ENCODE data around the gene EFCAB5.
"Not testable (repeated sequence)": the region's sequence is repeated elsewhere in the genome, so short reads cannot be mapped to it uniquely, and the experiment has no call there.

EFCAB5 gene

GRCh38 chr17:30002088-30002487, 60.7 kb downstream of the EFCAB5 start:
- TF ChIP-seq CTCF (IDR thresholded peaks at IDR 0.05; ENCODE audit: insufficient read depth, low read length, poor library complexity, severe bottlenecking) (no peak), EZH2phosphoT487 (conservative IDR thresholded peaks at IDR 0.05; ENCODE audit: low read length) (no peak)
- Histone ChIP-seq H2AFZ (ENCODE audit: low read depth, low read length, severe bottlenecking) (no peak overlapping the region), H3K79me2 (ENCODE audit: insufficient read depth, low read length) (no peaks in the 10 kb centered on the region), H3F3A (ENCODE audit: insufficient read depth) (no peaks in the 10 kb centered on the region), H3K9me3 (ENCODE audit: insufficient read depth, low read length) (no peaks in the 10 kb centered on the region), H3K4me3 (ENCODE audit: insufficient read depth, low read length, poor library complexity, severe bottlenecking) (no peak overlapping the region), H3K4me2 (ENCODE audit: low read depth, low read length, poor library complexity, severe bottlenecking) (no peak overlapping the region), H4K20me1 (ENCODE audit: low read depth, low read length) (no peaks in the 10 kb centered on the region), H3K36me3 (ENCODE audit: low read length) (no peaks in the 10 kb centered on the region), H3K9me2 (replicated peaks; ENCODE audit: insufficient read depth, low read length) (no peaks in the 10 kb centered on the region), H3K27me3 (ENCODE audit: low read length) (no peaks in the 10 kb centered on the region), H3K27ac (ENCODE audit: low read depth, low read length) (no peak overlapping the region), H3K9ac (ENCODE audit: low read length) (no peak overlapping the region)

GRCh38 chr17:30005709-30006320, 64.4 kb downstream of the EFCAB5 start:
- Histone ChIP-seq H2AFZ (ENCODE audit: low read depth, low read length, severe bottlenecking) (no peak overlapping the region), H3K9ac (ENCODE audit: low read length) (no peak overlapping the region), H3K27ac (ENCODE audit: low read depth, low read length) (no peak overlapping the region), H3K4me3 (ENCODE audit: insufficient read depth, low read length, poor library complexity, severe bottlenecking) (no peak overlapping the region), H3K27me3 (ENCODE audit: low read length) (no peaks in the 10 kb centered on the region), H4K20me1 (ENCODE audit: low read depth, low read length) (no peaks in the 10 kb centered on the region), H3K9me3 (ENCODE audit: insufficient read depth, low read length) (no peaks in the 10 kb centered on the region), H3K9me2 (replicated peaks; ENCODE audit: insufficient read depth, low read length) (no peaks in the 10 kb centered on the region), H3K79me2 (ENCODE audit: insufficient read depth, low read length) (no peaks in the 10 kb centered on the region), H3K4me2 (ENCODE audit: low read depth, low read length, poor library complexity, severe bottlenecking) (no peak overlapping the region), H3F3A (ENCODE audit: insufficient read depth) (no peaks in the 10 kb centered on the region), H3K36me3 (ENCODE audit: low read length) (no peaks in the 10 kb centered on the region)
- TF ChIP-seq EZH2phosphoT487 (conservative IDR thresholded peaks at IDR 0.05; ENCODE audit: low read length) (no peak), CTCF (IDR thresholded peaks at IDR 0.05; ENCODE audit: insufficient read depth, low read length, poor library complexity, severe bottlenecking) (no peak)

GRCh38 chr17:30011934-30012333, 70.5 kb downstream of the EFCAB5 start:
- not testable (repeated sequence) for H4K20me1 ChIP-seq (ENCODE audit: low read depth, low read length); H3K9ac ChIP-seq (ENCODE audit: low read length); H3K4me3 ChIP-seq (ENCODE audit: insufficient read depth, low read length, poor library complexity, severe bottlenecking); H3K9me2 ChIP-seq (replicated peaks; ENCODE audit: insufficient read depth, low read length); H3F3A ChIP-seq (ENCODE audit: insufficient read depth); H3K27me3 ChIP-seq (ENCODE audit: low read length); H2AFZ ChIP-seq (ENCODE audit: low read depth, low read length, severe bottlenecking); H3K79me2 ChIP-seq (ENCODE audit: insufficient read depth, low read length); H3K27ac ChIP-seq (ENCODE audit: low read depth, low read length); H3K9me3 ChIP-seq (ENCODE audit: insufficient read depth, low read length); H3K4me2 ChIP-seq (ENCODE audit: low read depth, low read length, poor library complexity, severe bottlenecking); H3K36me3 ChIP-seq (ENCODE audit: low read length)

- H3K9me3 ChIP-seq (ENCODE audit: insufficient read depth, low read length) = no peaks in the 10 kb centered on the region
- H2AFZ ChIP-seq (ENCODE audit: low read depth, low read length, severe bottlenecking) = no peak overlapping the region
- no peak overlapping the region for H3K4me3 ChIP-seq (ENCODE audit: insufficient read depth, low read length, poor library complexity, severe bottlenecking)
- peak overlapping the region; percentile 24 for H3K4me2 ChIP-seq (ENCODE audit: low read depth, low read length, poor library complexity, severe bottlenecking)
- H4K20me1 ChIP-seq (ENCODE audit: low read depth, low read length) = peaks cover 4% of the 10 kb centered on the region; the same call in 1 of the 2 replicates
- no peaks in the 10 kb centered on the region for H3K36me3 ChIP-seq (ENCODE audit: low read length)
- H3F3A ChIP-seq (ENCODE audit: insufficient read depth) = no peaks in the 10 kb centered on the region
- no peaks in the 10 kb centered on the region for H3K9me2 ChIP-seq (replicated peaks; ENCODE audit: insufficient read depth, low read length)
- TF ChIP-seq CTCF (IDR thresholded peaks at IDR 0.05; ENCODE audit: insufficient read depth, low read length, poor library complexity, severe bottlenecking) (peak; percentile 96), EZH2phosphoT487 (conservative IDR thresholded peaks at IDR 0.05; ENCODE audit: low read length) (no peak)
- no peaks in the 10 kb centered on the region for H3K27me3 ChIP-seq (ENCODE audit: low read length)
- H3K27ac ChIP-seq (ENCODE audit: low read depth, low read length) = no peak overlapping the region
- no peak overlapping the region for H3K9ac ChIP-seq (ENCODE audit: low read length)
- H3K79me2 ChIP-seq (ENCODE audit: insufficient read depth, low read length) = no peaks in the 10 kb centered on the region
Observed at GRCh38 chr17:30021708-30022317, 80.4 kb downstream of the EFCAB5 start.

- not testable (repeated sequence) for H3K79me2 ChIP-seq (ENCODE audit: insufficient read depth, low read length); H4K20me1 ChIP-seq (ENCODE audit: low read depth, low read length); H3K4me2 ChIP-seq (ENCODE audit: low read depth, low read length, poor library complexity, severe bottlenecking); H3K27ac ChIP-seq (ENCODE audit: low read depth, low read length); H3K4me3 ChIP-seq (ENCODE audit: insufficient read depth, low read length, poor library complexity, severe bottlenecking); H3K9ac ChIP-seq (ENCODE audit: low read length); H3K36me3 ChIP-seq (ENCODE audit: low read length); H3K9me2 ChIP-seq (replicated peaks; ENCODE audit: insufficient read depth, low read length); H3F3A ChIP-seq (ENCODE audit: insufficient read depth); H2AFZ ChIP-seq (ENCODE audit: low read depth, low read length, severe bottlenecking); H3K9me3 ChIP-seq (ENCODE audit: insufficient read depth, low read length); H3K27me3 ChIP-seq (ENCODE audit: low read length)
Observed at GRCh38 chr17:30025325-30025724, 83.9 kb downstream of the EFCAB5 start.
